ENCODE data around the gene COX8A. TPM values are rescaled to one million over a fixed set of nuclear protein-coding genes. Genes with fewer than 3 reads are reported as not detected.
"Not testable (repeated sequence)": the region's sequence is repeated elsewhere in the genome, so short reads cannot be mapped to it uniquely, and the experiment has no call there.

Gene COX8A
- total and polyA plus RNA-seq, 5 donors from 2014 or later = 124 to 582 (median 517) TPM

- H3K27ac Mint-ChIP-seq = peak overlapping the region in 1 of 3 donors; percentile 14
- H3K4me3 Mint-ChIP-seq = peak overlapping the region in 1 of 4 donors; percentile 43
- no peaks in the 10 kb centered on the region for H3K9me3 ChIP-seq (ENCODE audit: control insufficient read depth in 2 of 2, low read length in 2 of 2)
- H3K4me3 ChIP-seq (ENCODE audit: low read depth, low read length) = no peak overlapping the region
- H3K36me3 Mint-ChIP-seq = peaks cover 27% of the 10 kb centered on the region
- peaks cover 7 to 26% (median 19%) of the 10 kb centered on the region in 4 donors for H3K4me1 Mint-ChIP-seq
- H3K27me3 ChIP-seq (ENCODE audit: control insufficient read depth, insufficient read depth, low read length) = no peaks in the 10 kb centered on the region
- peaks cover 15% of the 10 kb centered on the region for H3K4me1 ChIP-seq (ENCODE audit: control insufficient read depth, insufficient read depth, low read length, poor library complexity, severe bottlenecking)
- DNase-seq (no peak), ATAC-seq (ENCODE audit: low read depth in 2 of 2) (no peak)
- H3K36me3 ChIP-seq (ENCODE audit: control insufficient read depth, insufficient read depth, low read length) = peaks cover 24% of the 10 kb centered on the region
- peak overlapping the region; percentile 42 for H3K27ac ChIP-seq (ENCODE audit: insufficient read depth, low read length, poor library complexity, severe bottlenecking)
- H3K9me3 Mint-ChIP-seq = no peaks in the 10 kb centered on the region
- H3K27me3 Mint-ChIP-seq = no peaks in the 10 kb centered on the region
Observed at GRCh38 chr11:63952570-63952969, 21.9 kb upstream of the COX8A start.

DNA sequence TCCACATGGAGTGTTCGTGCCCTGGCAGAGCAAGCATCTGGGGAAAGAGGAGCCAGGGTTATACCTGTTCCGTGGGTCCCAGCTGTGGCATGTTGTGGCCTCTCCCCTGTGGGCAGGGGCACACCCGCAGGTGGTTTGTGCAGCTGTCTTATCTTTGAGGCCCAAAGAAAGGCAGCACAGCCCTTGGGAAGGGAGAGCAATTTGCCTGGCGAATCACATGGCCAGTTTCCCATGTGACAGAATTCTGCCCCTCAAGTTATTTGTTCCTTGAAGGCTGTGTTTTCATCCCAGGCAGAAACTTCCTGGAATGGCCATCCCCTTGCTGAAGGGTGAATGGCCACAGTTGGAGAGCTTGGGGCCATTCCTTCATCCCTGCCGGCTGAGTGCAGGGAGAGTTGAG, 16.4 kb upstream of the COX8A start:
- Mint-ChIP-seq H3K9me3 (no peaks in the 10 kb centered on the region), H3K4me3 (no peak overlapping the region), H3K4me1 (peaks cover 0 to 21% (median 5%) of the 10 kb centered on the region in 4 donors), H3K27ac (peak overlapping the region in 1 of 3 donors; percentile 58), H3K27me3 (no peaks in the 10 kb centered on the region), H3K36me3 (peaks cover 19% of the 10 kb centered on the region)
- no peak overlapping the region for H3K4me3 ChIP-seq (ENCODE audit: low read depth, low read length)
- no peak for ATAC-seq (ENCODE audit: low read depth in 2 of 2)
- H3K9me3 ChIP-seq (ENCODE audit: control insufficient read depth in 2 of 2, low read length in 2 of 2) = no peaks in the 10 kb centered on the region
- H3K4me1 ChIP-seq (ENCODE audit: control insufficient read depth, insufficient read depth, low read length, poor library complexity, severe bottlenecking) = peaks cover 20% of the 10 kb centered on the region
- no peak overlapping the region for H3K27ac ChIP-seq (ENCODE audit: insufficient read depth, low read length, poor library complexity, severe bottlenecking)
- H3K36me3 ChIP-seq (ENCODE audit: control insufficient read depth, insufficient read depth, low read length) = peaks cover 20% of the 10 kb centered on the region
- no peak for DNase-seq
- no peaks in the 10 kb centered on the region for H3K27me3 ChIP-seq (ENCODE audit: control insufficient read depth, insufficient read depth, low read length)

DNA sequence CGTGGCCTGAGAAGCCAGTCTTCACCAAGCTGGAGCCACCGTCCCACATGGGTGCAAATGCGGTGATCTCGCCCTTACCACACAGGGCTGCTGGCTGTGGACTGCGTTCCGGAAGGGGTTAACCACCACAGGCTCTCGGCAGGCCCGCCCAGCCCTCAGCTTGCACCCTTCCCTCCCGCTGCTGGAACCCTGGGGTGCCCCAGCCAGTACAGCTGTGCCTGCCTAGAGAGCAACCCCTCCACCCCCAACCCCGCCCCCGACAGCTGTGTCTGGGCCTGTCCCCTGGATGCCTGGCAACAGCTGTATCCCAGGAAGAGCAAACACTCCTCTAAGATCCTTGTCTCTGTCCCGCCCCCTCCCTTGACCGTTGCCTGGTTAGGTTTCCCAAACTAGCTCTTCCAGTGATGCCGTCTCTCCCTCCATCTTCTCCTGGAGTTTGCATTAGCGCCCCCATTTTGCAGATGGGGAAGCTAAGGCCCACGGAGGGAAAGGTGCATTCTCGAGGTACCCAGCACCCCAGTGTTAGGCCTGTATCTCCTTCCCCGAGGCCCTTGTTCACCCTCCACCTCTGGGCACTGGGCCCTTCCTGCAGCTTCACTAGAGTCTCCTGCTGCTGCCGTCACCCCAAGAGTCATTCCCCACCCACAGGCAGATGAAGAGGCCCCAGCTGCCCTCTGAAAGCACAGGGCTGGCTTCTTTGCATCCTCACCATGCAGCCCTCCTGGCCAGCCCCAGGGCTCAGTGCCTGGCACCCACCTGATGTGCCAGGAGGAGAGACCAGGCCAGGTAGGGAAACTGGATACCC, 12.6 kb upstream of the COX8A start:
- H3K4me3 Mint-ChIP-seq = peak overlapping the region in 2 of 4 donors; percentile 8 to 69
- Histone ChIP-seq H3K36me3 (ENCODE audit: control insufficient read depth, insufficient read depth, low read length) (no peaks in the 10 kb centered on the region), H3K27me3 (ENCODE audit: control insufficient read depth, insufficient read depth, low read length) (no peaks in the 10 kb centered on the region), H3K27ac (ENCODE audit: insufficient read depth, low read length, poor library complexity, severe bottlenecking) (no peak overlapping the region), H3K4me1 (ENCODE audit: control insufficient read depth, insufficient read depth, low read length, poor library complexity, severe bottlenecking) (peaks cover 16% of the 10 kb centered on the region), H3K9me3 (ENCODE audit: control insufficient read depth in 2 of 2, low read length in 2 of 2) (no peaks in the 10 kb centered on the region), H3K4me3 (ENCODE audit: low read depth, low read length) (no peak overlapping the region)
- H3K4me1 Mint-ChIP-seq = peaks cover 0 to 18% (median 4%) of the 10 kb centered on the region in 4 donors
- ATAC-seq (ENCODE audit: low read depth in 2 of 2) (peak; percentile 31 to 39), DNase-seq (peak in 1 of 3 donors; percentile 68)
- H3K9me3 Mint-ChIP-seq = no peaks in the 10 kb centered on the region
- no peaks in the 10 kb centered on the region for H3K27me3 Mint-ChIP-seq
- H3K27ac Mint-ChIP-seq = peak overlapping the region in 1 of 3 donors; percentile 75
- H3K36me3 Mint-ChIP-seq = peaks cover 3% of the 10 kb centered on the region

DNA sequence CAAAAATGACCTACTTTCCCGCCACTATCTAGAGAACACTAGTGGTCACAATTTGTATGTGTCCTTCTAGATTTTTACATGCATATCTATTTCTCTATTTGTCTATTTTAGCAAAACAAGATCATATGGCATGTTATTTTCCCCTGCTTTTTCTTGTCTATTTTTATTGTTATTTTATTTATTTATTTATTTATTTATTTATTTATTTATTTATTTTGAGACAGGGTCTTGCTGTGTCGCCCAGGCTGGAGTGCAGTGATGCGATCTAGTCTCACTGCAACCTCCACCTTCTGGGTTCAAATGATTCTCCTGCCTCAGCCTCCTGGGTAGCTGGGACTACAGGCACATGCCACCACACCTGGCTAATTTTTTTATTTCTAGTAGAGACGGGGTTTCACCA, 10.5 kb upstream of the COX8A start:
- ATAC-seq (ENCODE audit: low read depth in 2 of 2); DNase-seq; H3K9me3 ChIP-seq (ENCODE audit: control insufficient read depth in 2 of 2, low read length in 2 of 2); H3K4me3 Mint-ChIP-seq; H3K9me3 Mint-ChIP-seq; H3K36me3 Mint-ChIP-seq; H3K27ac ChIP-seq (ENCODE audit: insufficient read depth, low read length, poor library complexity, severe bottlenecking); H3K27me3 Mint-ChIP-seq; H3K27me3 ChIP-seq (ENCODE audit: control insufficient read depth, insufficient read depth, low read length); H3K27ac Mint-ChIP-seq; H3K4me3 ChIP-seq (ENCODE audit: low read depth, low read length); H3K36me3 ChIP-seq (ENCODE audit: control insufficient read depth, insufficient read depth, low read length): not testable (repeated sequence)
- H3K4me1 Mint-ChIP-seq = peaks cover 0 to 18% (median 4%) of the 10 kb centered on the region in 4 donors
- peaks cover 16% of the 10 kb centered on the region for H3K4me1 ChIP-seq (ENCODE audit: control insufficient read depth, insufficient read depth, low read length, poor library complexity, severe bottlenecking)

DNA sequence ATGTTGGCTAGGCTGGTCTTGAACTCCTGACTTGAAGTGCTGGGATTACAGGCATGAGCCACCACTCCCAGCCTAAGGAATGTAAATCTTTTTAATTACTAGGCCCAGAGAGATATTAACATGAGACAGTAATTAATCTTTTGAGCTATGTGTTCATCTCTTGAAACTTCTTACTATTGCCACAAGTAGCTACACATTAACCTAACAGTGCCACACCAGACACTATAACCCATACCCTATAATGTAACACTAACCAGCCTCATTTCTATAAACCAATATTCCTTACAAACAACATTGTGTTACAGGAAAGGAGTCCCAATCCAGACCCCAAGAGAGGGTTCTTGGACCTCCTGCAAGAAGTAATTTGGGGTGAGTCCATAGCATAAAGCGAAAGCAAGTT, 8.0 kb upstream of the COX8A start:
- Mint-ChIP-seq H3K9me3 (no peaks in the 10 kb centered on the region), H3K4me1 (peaks cover 0 to 8% (median 4%) of the 10 kb centered on the region in 4 donors), H3K4me3 (peak overlapping the region in 1 of 4 donors; percentile 15), H3K27ac (no peak overlapping the region), H3K27me3 (peaks cover 11% of the 10 kb centered on the region), H3K36me3 (no peaks in the 10 kb centered on the region)
- Histone ChIP-seq H3K4me1 (ENCODE audit: control insufficient read depth, insufficient read depth, low read length, poor library complexity, severe bottlenecking) (peaks cover 8% of the 10 kb centered on the region), H3K4me3 (ENCODE audit: low read depth, low read length) (no peak overlapping the region), H3K27ac (ENCODE audit: insufficient read depth, low read length, poor library complexity, severe bottlenecking) (no peak overlapping the region), H3K9me3 (ENCODE audit: control insufficient read depth in 2 of 2, low read length in 2 of 2) (no peaks in the 10 kb centered on the region), H3K36me3 (ENCODE audit: control insufficient read depth, insufficient read depth, low read length) (no peaks in the 10 kb centered on the region), H3K27me3 (ENCODE audit: control insufficient read depth, insufficient read depth, low read length) (no peaks in the 10 kb centered on the region)
- ATAC-seq (ENCODE audit: low read depth in 2 of 2) (no peak), DNase-seq (no peak)

GRCh38 chr11:63969461-63969860, 5.0 kb upstream of the COX8A start:
- peaks cover 1% of the 10 kb centered on the region for H3K36me3 Mint-ChIP-seq
- no peaks in the 10 kb centered on the region for H3K36me3 ChIP-seq (ENCODE audit: control insufficient read depth, insufficient read depth, low read length)
- H3K4me3 Mint-ChIP-seq = peak overlapping the region in 1 of 4 donors; percentile 18

DNA sequence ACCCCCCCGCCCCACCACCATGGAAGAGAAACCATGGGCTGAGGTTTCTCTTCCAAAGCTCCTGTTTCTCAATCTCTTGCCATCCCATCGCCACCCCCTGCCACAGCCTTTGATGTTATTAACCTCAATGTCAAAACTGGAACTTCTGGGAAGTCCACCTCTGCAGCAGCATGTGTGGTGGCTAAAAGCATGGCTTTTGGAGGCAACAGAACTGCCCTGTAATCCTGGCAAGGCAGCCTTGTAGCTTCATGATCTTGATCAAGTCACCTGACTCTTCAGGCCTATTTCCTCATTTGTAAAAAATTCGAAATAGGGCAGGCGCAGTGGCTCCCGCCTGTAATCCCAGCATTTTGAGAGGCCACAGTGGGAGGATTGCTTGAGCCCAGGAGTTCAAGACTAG, 3.5 kb upstream of the COX8A start:
- peaks cover 3% of the 10 kb centered on the region for H3K36me3 Mint-ChIP-seq
- no peak overlapping the region for H3K27ac ChIP-seq (ENCODE audit: insufficient read depth, low read length, poor library complexity, severe bottlenecking)
- no peaks in the 10 kb centered on the region for H3K9me3 ChIP-seq (ENCODE audit: control insufficient read depth in 2 of 2, low read length in 2 of 2)
- H3K4me1 Mint-ChIP-seq = peaks cover 6 to 18% (median 11%) of the 10 kb centered on the region in 4 donors
- H3K27me3 ChIP-seq (ENCODE audit: control insufficient read depth, insufficient read depth, low read length) = no peaks in the 10 kb centered on the region
- H3K27ac Mint-ChIP-seq = no peak overlapping the region
- DNase-seq (no peak), ATAC-seq (ENCODE audit: low read depth in 2 of 2) (no peak)
- no peaks in the 10 kb centered on the region for H3K36me3 ChIP-seq (ENCODE audit: control insufficient read depth, insufficient read depth, low read length)
- peaks cover 15% of the 10 kb centered on the region for H3K27me3 Mint-ChIP-seq
- peaks cover 9% of the 10 kb centered on the region for H3K4me1 ChIP-seq (ENCODE audit: control insufficient read depth, insufficient read depth, low read length, poor library complexity, severe bottlenecking)
- no peaks in the 10 kb centered on the region for H3K9me3 Mint-ChIP-seq
- no peak overlapping the region for H3K4me3 ChIP-seq (ENCODE audit: low read depth, low read length)
- no peak overlapping the region for H3K4me3 Mint-ChIP-seq

More at GRCh38 chr11:63969461-63969860, 5.0 kb upstream of the COX8A start:
- no peak for ATAC-seq (ENCODE audit: low read depth in 2 of 2)
- Histone ChIP-seq H3K4me1 (ENCODE audit: control insufficient read depth, insufficient read depth, low read length, poor library complexity, severe bottlenecking) (peaks cover 3% of the 10 kb centered on the region), H3K4me3 (ENCODE audit: low read depth, low read length) (no peak overlapping the region), H3K27ac (ENCODE audit: insufficient read depth, low read length, poor library complexity, severe bottlenecking) (no peak overlapping the region), H3K27me3 (ENCODE audit: control insufficient read depth, insufficient read depth, low read length) (no peaks in the 10 kb centered on the region), H3K9me3 (ENCODE audit: control insufficient read depth in 2 of 2, low read length in 2 of 2) (no peaks in the 10 kb centered on the region)
- H3K9me3 Mint-ChIP-seq = no peaks in the 10 kb centered on the region
- H3K27me3 Mint-ChIP-seq = peaks cover 15% of the 10 kb centered on the region
- no peak overlapping the region for H3K27ac Mint-ChIP-seq
- no peak for DNase-seq
- H3K4me1 Mint-ChIP-seq = peaks cover 3 to 12% (median 8%) of the 10 kb centered on the region in 4 donors

GRCh38 chr11:63973912-63974258, 535 bp upstream of the COX8A start:
- Mint-ChIP-seq H3K27me3 (peaks cover 13% of the 10 kb centered on the region), H3K4me1 (peaks cover 7 to 36% (median 20%) of the 10 kb centered on the region in 4 donors), H3K4me3 (peak overlapping the region; percentile 99 to 100 (median 100)), H3K27ac (peak overlapping the region; percentile 90 to 100 (median 100))
- not testable (repeated sequence) for H3K9me3 ChIP-seq (ENCODE audit: control insufficient read depth in 2 of 2, low read length in 2 of 2); H3K36me3 Mint-ChIP-seq; DNase-seq; H3K36me3 ChIP-seq (ENCODE audit: control insufficient read depth, insufficient read depth, low read length); ATAC-seq (ENCODE audit: low read depth in 2 of 2); H3K9me3 Mint-ChIP-seq; H3K27me3 ChIP-seq (ENCODE audit: control insufficient read depth, insufficient read depth, low read length)
- Histone ChIP-seq H3K4me3 (ENCODE audit: low read depth, low read length) (peak overlapping the region; percentile 79), H3K4me1 (ENCODE audit: control insufficient read depth, insufficient read depth, low read length, poor library complexity, severe bottlenecking) (peaks cover 17% of the 10 kb centered on the region), H3K27ac (ENCODE audit: insufficient read depth, low read length, poor library complexity, severe bottlenecking) (peak overlapping the region; percentile 91)

All from CD4-positive, CD25-positive, alpha-beta regulatory T cell (primary cell).